Measurements from ENCODE around the gene KCTD17. TPM values are rescaled to one million over a fixed set of nuclear protein-coding genes. Genes with fewer than 3 reads are reported as not detected.

The KCTD17 gene
- total and polyA plus RNA-seq, 4 donors: 2.0 to 5.2 (median 3.7) TPM

- no peak overlapping the region for H3K4me3 ChIP-seq (ENCODE audit: low read depth in 1 of 3, low read length in 3 of 3)
- H3K27me3 ChIP-seq (ENCODE audit: control insufficient read depth in 4 of 4, insufficient read depth in 4 of 4, low read length in 3 of 4): no peaks in the 10 kb centered on the region
- H3K9ac ChIP-seq (ENCODE audit: low read depth in 1 of 2, low read length in 2 of 2): no peak overlapping the region
- H3K9me3 ChIP-seq (ENCODE audit: control insufficient read depth in 4 of 4, low read length in 3 of 4): no peaks in the 10 kb centered on the region
- no peaks in the 10 kb centered on the region for H3K4me1 ChIP-seq (ENCODE audit: control insufficient read depth in 4 of 4, insufficient read depth in 4 of 4, low read length in 3 of 4)
- no peak for DNase-seq (ENCODE audit: low spot score)
- peaks cover 2 to 40% (median 16%) of the 10 kb centered on the region in 4 donors for H3K36me3 ChIP-seq (ENCODE audit: control insufficient read depth in 4 of 4, insufficient read depth in 3 of 4, low read depth in 1 of 4, low read length in 3 of 4)
- 78% methylated on average over 17 of the region's 17 CpGs for WGBS
- TF ChIP-seq RAD21 (IDR thresholded peaks at IDR 0.05) (no peak), JUND (IDR thresholded peaks at IDR 0.05) (no peak), SP1 (IDR thresholded peaks at IDR 0.05) (no peak), FOXA1 (IDR thresholded peaks at IDR 0.05) (no peak), RXRA (IDR thresholded peaks at IDR 0.05) (no peak), NR2F2 (IDR thresholded peaks at IDR 0.05) (no peak), CTCF (IDR thresholded peaks at IDR 0.05; ENCODE audit: low read depth, low read length, missing input control) (no peak), FOXA2 (IDR thresholded peaks at IDR 0.05) (no peak), EGR1 (IDR thresholded peaks at IDR 0.05; ENCODE audit: low read depth in 2 of 2) (no peak), HNF4A (conservative IDR thresholded peaks at IDR 0.05) (no peak)
- no peak overlapping the region for H3K27ac ChIP-seq (ENCODE audit: low read depth in 1 of 2, low read length in 2 of 2)
Observed at GRCh38 chr22:37088750-37089408, 37.3 kb downstream of the KCTD17 start.

- Histone ChIP-seq H3K36me3 (ENCODE audit: control insufficient read depth in 4 of 4, insufficient read depth in 3 of 4, low read depth in 1 of 4, low read length in 3 of 4) (peaks cover 0 to 37% (median 14%) of the 10 kb centered on the region in 4 donors), H3K4me1 (ENCODE audit: control insufficient read depth in 4 of 4, insufficient read depth in 4 of 4, low read length in 3 of 4) (no peaks in the 10 kb centered on the region), H3K9me3 (ENCODE audit: control insufficient read depth in 4 of 4, low read length in 3 of 4) (no peaks in the 10 kb centered on the region), H3K27me3 (ENCODE audit: control insufficient read depth in 4 of 4, insufficient read depth in 4 of 4, low read length in 3 of 4) (no peaks in the 10 kb centered on the region), H3K4me3 (ENCODE audit: low read depth in 1 of 3, low read length in 3 of 3) (no peak overlapping the region), H3K9ac (ENCODE audit: low read depth in 1 of 2, low read length in 2 of 2) (no peak overlapping the region), H3K27ac (ENCODE audit: low read depth in 1 of 2, low read length in 2 of 2) (no peak overlapping the region)
- no peak for DNase-seq (ENCODE audit: low spot score)
- WGBS: 87% methylated on average over 12 of the region's 12 CpGs
- no peak for TF ChIP-seq RXRA (IDR thresholded peaks at IDR 0.05)
- no peak for TF ChIP-seq SP1 (IDR thresholded peaks at IDR 0.05)
- TF ChIP-seq EGR1 (IDR thresholded peaks at IDR 0.05; ENCODE audit: low read depth in 2 of 2): no peak
- no peak for TF ChIP-seq FOXA2 (IDR thresholded peaks at IDR 0.05)
- no peak for TF ChIP-seq TAF1 (conservative IDR thresholded peaks at IDR 0.05)
- TF ChIP-seq MAX (IDR thresholded peaks at IDR 0.05): no peak
- TF ChIP-seq REST (IDR thresholded peaks at IDR 0.05): no peak
- no peak for TF ChIP-seq RAD21 (IDR thresholded peaks at IDR 0.05)
- TF ChIP-seq JUND (IDR thresholded peaks at IDR 0.05): no peak
- no peak for TF ChIP-seq NR2F2 (IDR thresholded peaks at IDR 0.05)
- TF ChIP-seq ZBTB33 (IDR thresholded peaks at IDR 0.05): no peak
Observed at GRCh38 chr22:37089434-37089833, 37.9 kb downstream of the KCTD17 start.
